Measurements from ENCODE around the gene KDM3A.

The KDM3A gene, protein sequence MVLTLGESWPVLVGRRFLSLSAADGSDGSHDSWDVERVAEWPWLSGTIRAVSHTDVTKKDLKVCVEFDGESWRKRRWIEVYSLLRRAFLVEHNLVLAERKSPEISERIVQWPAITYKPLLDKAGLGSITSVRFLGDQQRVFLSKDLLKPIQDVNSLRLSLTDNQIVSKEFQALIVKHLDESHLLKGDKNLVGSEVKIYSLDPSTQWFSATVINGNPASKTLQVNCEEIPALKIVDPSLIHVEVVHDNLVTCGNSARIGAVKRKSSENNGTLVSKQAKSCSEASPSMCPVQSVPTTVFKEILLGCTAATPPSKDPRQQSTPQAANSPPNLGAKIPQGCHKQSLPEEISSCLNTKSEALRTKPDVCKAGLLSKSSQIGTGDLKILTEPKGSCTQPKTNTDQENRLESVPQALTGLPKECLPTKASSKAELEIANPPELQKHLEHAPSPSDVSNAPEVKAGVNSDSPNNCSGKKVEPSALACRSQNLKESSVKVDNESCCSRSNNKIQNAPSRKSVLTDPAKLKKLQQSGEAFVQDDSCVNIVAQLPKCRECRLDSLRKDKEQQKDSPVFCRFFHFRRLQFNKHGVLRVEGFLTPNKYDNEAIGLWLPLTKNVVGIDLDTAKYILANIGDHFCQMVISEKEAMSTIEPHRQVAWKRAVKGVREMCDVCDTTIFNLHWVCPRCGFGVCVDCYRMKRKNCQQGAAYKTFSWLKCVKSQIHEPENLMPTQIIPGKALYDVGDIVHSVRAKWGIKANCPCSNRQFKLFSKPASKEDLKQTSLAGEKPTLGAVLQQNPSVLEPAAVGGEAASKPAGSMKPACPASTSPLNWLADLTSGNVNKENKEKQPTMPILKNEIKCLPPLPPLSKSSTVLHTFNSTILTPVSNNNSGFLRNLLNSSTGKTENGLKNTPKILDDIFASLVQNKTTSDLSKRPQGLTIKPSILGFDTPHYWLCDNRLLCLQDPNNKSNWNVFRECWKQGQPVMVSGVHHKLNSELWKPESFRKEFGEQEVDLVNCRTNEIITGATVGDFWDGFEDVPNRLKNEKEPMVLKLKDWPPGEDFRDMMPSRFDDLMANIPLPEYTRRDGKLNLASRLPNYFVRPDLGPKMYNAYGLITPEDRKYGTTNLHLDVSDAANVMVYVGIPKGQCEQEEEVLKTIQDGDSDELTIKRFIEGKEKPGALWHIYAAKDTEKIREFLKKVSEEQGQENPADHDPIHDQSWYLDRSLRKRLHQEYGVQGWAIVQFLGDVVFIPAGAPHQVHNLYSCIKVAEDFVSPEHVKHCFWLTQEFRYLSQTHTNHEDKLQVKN (N-terminal part only)

DNA sequence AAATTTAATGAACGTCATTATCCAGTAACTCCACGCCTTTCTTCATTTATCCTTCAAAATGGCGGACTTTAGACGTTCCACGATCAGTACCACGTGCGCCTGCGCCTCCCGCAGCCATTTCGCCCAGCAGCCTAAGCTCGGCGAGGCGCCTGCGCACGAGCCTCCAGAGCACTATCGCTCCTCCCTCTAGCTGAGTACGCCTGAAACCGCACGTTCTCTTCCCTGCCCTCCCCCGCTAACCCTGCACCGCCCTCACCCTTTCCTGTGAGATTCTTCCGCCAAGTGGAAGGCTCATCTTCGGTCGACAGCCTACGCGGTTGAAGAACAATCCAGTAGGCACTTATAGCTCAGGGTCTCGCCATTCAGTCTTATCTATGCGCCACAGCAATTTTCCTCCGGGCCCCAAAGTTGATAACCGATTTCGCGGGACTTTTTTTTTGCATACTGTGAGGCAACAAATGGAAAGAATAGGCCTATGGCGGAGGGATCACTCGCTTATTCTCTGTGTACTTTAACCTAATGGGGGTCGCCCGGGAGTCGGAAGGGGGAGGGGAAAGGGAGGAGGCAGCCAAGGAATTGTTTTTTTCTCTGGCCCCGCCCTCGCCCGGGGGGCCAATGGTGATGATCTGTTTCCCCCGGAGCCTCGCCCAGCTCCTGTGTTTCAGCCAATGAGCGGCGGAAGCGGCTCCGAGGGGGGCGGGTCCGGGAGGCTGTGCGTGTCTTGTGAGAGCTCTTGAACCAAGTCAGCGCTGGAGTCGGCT lies at the start of gene KDM3A:
KDM3A (plus strand) TSS at position 741 of the 761 bp plus-strand sequence. CDS start 677 bp downstream, outside the sequence.
- DNase-seq, result peak; percentile 97

DNA sequence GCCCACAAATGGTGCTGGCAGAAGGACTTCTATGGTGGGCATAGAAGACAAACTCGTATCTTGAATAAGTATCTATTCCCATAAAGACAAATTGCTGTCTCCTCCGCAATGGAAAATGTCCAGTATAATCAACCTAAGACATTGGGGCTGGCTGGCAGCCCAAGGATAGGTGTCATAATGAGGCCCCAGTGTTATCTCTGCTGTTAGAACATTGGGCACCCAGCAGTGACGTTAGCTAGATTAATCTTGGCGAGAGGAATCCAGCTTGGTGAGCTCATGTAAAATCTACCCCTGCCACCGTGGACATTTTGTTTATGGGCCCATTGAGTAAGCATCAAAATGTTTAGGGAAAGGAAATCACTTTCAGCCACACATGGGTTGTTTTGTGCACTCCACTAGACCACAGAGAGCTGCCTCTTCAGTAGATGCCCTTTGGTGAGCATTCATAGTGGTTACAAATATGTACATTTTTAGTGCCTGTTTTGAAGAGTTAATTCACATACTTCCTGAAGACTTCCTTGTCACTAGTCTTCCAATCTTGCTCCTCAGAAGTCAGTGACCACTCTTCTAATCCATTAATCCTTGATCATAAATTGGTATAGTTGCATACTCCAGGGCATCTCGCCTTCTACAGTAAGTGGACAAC lies 48.2 kb upstream of the KDM3A start:
- DNase-seq, result no peak

DNA sequence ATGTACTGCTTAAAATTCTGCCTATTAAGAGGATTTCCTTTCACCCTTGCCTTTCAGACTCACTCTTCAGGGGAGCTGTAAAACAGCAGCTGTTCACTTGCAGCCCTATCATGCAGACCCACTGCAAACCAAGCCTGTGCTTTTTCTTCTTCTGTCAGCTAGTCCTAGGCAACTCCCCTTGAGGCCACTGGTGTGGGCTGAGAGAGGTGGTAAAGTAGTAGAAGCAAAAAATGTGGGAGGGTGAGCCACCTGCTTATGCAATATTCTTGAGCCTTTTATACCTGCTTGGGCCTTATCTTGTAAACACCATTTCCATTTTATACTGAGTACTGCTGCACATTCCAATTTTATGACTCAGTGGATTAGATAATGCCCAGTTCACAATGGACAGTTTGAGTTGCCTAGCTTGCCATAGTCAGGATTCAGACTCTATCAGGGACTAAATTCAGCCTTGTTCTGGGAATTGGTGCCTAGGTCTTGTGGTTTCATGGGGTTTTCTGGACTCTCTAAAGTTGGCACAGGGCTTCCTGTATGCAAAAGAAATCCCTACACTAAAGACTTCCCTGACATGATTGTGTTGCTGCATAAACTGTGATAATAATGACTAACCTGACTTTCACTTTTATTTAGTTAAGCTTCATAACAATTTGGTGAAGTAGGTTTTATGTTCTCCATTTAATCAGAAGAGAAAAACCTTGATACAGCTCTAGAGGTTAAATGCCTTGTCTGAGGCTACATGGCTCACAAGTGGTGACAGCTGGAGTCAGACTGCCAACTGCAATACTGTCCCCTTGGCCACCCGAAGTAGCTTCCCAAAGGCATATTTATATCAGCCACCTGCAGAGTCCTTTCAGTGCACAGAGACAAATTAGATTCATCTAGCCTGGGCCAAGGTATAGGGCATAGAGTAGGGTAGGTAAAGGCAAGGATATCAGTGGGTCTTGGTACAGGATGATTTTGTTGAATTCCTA lies 47.4 kb upstream of the KDM3A start:
- DNase-seq, result peak; percentile 26

DNA sequence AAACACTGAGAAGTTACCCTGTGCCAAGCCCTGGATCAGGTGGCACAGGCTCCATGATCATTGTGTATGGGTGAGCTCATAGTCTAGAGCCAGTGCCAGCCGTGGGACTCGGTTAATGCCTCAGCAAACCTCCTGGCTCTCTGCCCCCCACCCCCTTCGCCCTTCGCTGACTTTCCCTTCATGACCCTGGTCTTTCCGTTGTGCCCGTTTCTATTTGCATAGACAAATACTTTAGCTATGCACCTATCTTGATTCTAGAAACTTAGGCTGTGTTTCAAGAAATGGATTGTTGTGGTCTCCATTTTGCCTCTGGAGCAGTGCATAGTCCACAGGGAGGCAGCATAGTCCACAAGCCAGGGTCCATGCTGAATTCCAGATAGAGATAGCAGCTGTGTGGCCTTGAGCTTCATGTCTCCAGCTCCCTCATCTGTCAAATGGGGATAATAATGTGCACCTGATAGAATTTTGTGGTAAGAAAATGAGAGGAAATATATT lies 44.8 kb upstream of the KDM3A start:
- DNase-seq, result peak; percentile 7

DNA sequence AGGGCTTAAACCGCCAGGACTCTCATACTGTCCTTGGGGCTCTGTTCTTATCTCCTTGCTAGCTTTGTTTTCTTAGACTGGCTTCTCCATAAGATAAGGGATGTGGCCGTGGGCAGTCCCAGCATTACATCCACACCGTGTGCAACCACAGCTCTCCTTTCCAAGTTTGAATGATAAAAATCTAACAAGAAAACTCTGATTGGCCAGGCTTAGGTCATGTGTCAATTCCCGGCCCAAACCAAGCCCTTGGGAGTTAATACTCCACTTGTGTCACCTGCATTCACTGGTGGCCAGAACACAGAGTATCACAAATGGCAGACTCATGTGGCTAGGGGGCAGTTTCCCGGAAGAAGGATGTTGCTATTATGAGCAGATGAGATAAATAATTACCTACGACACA lies 43.2 kb upstream of the KDM3A start:
- no peak for DNase-seq

DNA sequence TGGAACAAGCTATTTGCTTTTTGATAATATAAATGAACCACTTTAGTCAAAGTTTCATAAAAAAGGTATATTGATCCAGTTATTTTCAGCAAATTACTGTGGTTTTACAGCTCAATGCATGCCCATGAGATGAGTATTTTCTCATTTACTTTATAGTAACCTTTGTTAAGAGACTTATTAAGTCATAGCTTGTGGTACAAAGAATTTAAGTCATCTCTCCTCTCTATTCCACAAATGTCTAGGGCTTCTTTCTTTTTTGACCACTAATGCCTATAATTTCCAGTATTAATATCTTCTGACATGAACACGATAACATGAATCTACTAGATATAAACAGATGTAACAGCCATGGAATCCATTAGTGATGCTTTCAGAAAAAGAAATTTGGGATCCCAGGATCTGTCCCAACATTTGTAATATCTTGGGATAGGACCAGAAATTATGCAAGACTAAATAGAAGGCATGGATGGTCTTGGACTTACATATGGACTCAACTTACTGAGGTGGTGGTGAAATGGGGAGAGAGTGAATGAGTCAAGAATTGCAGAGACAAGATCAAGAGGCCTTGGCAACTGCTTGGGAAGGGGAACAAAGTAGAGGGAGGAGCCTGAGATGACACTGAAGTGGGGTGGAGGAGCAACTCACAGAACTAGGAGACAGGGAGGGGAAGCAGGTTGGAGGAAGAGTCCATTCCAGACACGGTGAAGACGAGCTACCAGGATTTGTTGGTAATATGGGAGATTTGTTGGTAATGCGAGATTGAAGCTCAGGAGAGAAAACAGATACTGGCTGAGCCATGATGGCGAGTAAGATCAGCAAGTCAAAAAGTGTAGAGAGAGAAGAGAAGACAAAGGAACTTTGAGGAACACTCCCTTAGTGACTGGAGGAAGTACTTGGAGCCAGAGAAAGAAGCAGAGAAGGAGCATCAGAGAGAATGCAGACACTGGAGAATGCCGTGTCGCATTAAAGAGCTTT lies 42.4 kb upstream of the KDM3A start:
- no peak for DNase-seq

DNA sequence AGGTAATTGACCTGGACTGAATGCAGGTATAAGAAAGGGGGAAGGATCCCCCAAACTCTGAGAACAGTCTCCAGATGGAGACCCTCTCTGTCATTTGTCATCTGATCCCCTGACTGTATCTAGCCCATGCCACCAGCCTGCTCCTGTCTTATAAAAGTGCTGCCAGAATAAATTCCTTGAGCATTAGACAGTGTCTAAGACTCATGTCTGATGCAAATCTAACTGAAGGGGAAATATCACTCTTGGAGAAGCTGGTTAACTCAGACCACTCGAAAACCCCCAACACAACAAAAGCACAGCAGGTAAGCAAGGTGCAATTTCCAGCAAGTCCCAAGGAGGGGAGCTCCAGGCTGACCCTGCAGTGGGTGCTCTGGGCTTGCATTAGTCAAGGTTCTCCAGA lies 40.9 kb upstream of the KDM3A start:
- DNase-seq, result no peak

DNA sequence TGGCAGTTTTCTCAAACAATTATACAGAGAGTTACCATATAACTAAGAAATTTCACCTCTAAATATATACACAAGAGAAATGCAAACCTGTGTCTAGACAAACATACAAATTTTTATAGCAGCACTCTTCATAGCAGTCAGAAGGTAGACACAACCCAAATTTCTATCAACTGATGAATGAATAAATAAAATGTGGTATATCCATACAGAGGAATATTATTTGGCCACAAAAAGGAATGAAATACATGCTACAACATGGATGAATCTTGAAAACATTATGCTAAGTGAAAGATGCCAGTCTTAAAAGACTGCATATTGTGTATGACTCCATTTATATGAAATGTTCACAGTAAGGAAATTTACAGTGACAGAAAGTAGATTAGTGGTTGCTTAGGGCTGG lies 30.6 kb upstream of the KDM3A start:
- no peak for DNase-seq

DNA sequence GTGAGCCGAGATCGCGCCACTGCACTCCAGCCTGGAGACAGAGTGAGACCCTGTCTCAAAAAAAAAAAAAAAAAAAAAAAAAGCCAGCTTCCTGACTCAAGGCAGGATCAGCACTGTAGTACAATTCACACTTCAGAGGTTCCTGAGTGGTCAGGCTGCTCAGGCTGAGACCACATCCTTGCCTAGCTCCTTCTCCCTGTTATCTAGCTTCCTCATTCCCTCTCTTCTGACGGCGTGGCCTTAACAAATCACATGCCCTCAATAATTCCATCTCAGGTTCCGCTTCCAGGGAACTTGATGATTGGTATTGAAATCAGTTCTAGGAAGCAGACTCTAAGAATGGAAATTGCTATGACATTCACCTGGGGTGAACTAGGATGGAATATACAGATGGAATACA lies 29.8 kb upstream of the KDM3A start:
- DNase-seq, result no peak

DNA sequence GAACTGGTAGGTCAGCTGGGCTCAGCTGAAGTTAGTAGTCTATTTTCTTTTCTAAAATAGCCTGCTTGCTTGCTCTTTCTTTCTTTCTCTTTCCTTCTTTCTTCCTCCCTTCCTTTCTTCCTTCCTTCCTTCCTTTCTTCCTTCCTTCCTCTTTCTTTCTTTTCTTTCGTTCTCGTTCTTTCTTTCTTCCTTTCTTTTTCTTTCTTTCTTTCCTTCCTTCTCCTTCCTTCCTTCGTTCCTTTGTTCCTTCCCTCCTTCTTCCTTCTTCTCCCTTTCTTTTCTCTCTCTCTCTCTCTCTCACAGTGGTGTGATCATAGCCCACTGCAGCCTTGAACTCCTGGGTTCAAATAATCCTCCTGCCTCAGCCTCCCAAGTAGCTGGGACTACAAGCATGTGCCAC lies 29.2 kb upstream of the KDM3A start:
- DNase-seq, result no peak

DNA sequence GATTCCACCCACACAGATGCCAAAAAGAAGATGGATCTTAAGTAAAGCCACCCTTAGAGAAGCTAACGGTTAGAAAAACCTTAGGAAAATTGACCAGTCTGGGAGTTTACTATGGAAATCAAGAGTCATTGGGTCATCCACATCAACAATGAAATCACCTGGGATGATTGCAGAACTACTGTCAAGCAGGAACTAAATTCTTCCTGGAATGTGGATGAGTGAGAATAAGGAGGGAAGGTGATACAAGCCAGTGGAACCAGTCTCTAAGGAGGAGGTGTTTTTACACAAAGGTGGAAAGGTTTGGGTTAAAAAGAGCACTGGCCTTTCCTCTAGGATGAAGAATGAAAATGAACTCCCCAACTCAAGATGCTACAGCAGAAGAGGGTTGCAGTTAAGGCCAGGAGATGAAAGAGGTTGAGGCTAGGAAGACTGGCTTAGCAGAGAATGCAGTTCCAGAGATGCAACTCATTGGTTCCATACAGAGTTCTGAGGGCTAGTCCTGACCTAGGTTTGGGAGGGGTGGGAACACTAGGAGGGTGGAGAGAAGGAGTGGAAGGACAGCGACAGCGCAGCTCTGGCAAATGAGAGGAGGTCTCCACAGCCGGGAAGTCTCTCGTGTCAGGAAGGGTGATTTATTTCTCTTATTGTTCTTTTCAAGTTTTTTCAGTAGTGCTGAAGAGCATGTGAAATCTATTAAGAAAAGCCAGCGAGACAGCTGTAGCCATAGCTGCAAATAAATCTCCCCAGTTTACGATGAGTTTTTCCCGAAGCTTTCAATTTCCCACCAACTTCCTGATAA lies 27.7 kb upstream of the KDM3A start:
- DNase-seq, result no peak

DNA sequence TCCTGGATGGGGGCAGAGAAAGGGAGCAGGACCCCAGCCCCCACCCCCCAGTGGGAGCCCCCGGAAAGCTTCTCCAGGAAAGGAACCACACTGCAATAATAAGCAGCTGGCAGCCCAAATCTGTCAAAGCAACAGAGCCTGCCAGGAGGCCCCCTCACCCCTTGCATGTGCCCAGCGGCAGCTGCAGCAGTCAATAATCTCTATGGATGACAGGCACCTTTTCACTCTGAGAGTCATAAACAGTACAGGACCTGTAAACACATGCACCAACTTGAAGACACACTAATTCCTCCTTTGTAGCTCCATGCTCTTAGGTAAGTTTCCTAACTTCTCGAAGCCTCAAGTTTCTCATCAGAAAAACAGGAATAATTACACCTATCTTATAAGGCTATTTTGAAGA lies 26.2 kb upstream of the KDM3A start:
- peak; percentile 9 for DNase-seq

DNA sequence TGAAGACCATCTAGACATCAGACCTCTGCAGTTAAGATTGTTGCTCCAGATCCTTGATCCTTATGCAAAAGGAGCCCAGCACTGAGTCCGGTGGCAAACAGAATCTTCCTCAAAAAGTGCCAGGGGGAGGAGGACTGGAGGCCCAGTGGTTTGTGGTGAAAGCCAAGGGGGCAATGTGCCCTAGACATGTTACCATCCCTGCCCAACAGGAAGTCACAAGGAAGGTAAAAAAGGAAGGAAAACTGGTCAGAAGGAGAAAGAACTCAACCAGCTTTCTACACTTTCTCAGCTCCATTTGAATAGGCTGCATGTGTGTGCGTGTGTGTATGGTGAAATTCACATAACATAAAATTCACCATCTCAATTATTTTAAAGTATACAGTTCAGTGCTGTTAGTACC lies 25.0 kb upstream of the KDM3A start:
- no peak for DNase-seq

DNA sequence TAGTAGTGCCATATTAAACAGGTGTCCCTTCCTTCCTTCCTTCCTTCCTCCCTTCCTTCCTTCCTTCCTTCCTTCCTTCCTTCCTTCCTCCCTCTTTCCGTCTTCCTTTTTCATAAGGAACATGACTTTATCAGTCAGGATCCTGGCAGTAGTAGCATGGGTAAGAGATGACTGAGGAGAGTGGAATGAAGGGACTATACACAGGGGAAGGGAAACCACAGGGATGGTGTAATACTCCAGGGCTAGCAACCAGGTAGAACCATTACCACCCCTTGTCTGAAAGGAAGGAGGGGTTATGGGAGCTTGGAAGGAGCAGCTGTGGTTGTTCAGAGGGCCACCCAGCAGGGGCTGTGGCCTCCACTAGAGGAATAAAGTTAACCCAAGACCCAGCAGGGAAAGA lies 23.2 kb upstream of the KDM3A start:
- DNase-seq, result no peak

DNA sequence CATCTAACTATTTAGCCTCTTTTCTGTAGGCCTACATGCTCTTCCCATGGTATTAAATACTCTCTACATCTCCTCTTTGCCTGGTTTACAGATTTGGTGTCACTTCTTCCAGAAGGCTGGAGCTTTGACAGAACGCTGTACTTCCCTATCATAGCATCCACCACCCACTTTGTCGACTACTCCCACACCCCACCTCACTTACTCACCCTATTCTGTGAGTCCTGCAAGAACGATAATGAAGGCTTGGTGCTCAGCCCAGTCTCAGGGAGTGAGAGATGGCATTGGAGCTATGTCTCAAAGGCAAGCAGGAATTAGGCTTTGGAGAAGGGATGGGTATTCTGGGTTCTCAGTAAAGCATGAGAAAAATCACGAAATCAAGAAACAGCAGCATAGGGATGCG lies 20.3 kb upstream of the KDM3A start:
- DNase-seq, result no peak

DNA sequence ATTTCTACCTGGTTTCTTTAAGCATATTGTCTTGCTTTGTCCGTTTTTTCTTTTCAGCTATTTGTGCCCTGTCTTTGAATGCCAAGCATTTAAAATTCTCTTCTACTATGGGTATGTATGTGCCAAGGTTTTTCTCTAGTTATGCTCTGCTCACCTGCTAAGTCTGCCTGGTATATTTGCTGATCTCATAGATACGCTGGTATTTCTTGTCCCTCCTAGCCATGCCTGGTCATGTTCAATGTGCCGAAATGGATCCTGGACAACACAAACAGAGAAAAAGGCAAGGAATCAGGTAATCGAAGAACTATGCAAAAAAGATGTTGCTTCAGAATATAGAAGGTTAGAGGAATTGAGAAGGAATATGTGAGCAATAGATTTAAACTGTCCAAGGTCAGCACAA lies 14.9 kb upstream of the KDM3A start:
- no peak for DNase-seq

DNA sequence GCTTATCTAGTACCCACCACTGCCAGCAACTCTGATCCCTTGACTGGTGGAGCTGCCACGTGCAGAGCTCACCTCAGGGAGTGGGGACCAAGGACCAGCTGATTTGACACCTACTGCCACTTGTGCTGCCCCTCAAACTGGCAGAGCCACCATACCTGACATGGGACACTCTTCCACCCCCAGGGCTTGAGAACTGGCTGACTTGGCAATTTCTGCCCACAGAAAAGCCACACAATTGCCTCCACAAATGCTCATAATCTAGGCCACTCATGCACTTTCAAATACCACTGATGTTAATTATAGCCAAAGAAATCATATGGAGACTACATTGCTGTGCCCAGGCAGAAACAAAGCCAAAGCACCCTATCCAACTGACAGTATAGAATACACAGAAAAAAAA lies 11.8 kb upstream of the KDM3A start:
- DNase-seq, result no peak

DNA sequence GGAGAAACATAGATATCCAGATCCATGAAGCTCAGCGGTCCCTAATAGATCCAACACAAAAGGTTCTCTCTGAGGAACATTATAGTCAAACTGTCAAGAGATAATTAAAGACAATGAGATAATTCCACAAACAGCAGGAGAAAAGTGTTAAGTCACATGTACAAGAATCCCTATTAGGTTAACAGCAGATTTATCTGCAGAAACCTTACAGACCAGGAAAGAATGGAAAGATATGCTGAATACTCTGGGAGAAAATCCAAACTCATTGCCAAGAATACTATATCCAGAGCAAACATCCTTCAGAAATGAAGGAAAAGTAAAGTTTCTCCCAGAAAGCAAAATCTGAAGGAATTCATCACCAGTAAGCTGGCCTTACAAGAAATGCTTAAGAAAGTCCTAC lies 10.8 kb upstream of the KDM3A start:
- DNase-seq, result no peak

All from NCI-H69 (cell line).